Neural progenitor cell (in vitro differentiated cells): ENCODE measurements around the gene TRIOBP. TPM values are rescaled to one million over a fixed set of nuclear protein-coding genes. Genes with fewer than 3 reads are reported as not detected.

Experiments
- DNase-seq: peaks from one replicate; pipeline ENCODE4 v3.0.0-alpha.2; 2016; ENCODE audit warnings: low spot score
- H2AFZ ChIP-seq: fragments of 200-600 bp; sonication (generic); replicated peaks from 2 replicates; pipeline ENCODE4 v1.6.1; 2016; ENCODE audit warnings: antibody characterized with exemption
- H3F3A ChIP-seq: fragments of 200-600 bp; sonication (generic); 2 replicates; pipeline ENCODE4 v1.6.1; 2016; ENCODE audit warnings: antibody characterized with exemption, low read depth
- H3K27ac ChIP-seq: fragments of 200-600 bp; sonication (generic); 2 replicates; pipeline ENCODE4 v1.5.1; 2016; ENCODE audit warnings: mild to moderate bottlenecking
- H3K27me3 ChIP-seq: fragments of 200-600 bp; sonication (generic); 2 replicates; pipeline ENCODE4 v1.6.1; 2016; ENCODE audit warnings: mild to moderate bottlenecking, moderate library complexity
- H3K36me3 ChIP-seq: fragments of 200-600 bp; sonication (generic); 2 replicates; pipeline ENCODE4 v1.5.1; 2016
- H3K4me1 ChIP-seq: fragments of 200-600 bp; sonication (generic); 2 replicates; pipeline ENCODE4 v1.6.1; 2016; ENCODE audit warnings: mixed run types
- H3K4me2 ChIP-seq: fragments of 200-600 bp; sonication (generic); 2 replicates; pipeline ENCODE4 v1.6.1; 2016
- H3K4me3 ChIP-seq: fragments of 200-600 bp; sonication (generic); 2 replicates; pipeline ENCODE4 v1.5.1; 2016
- H3K79me2 ChIP-seq: fragments of 200-600 bp; sonication (generic); 2 replicates; pipeline ENCODE4 v1.6.1; 2016; ENCODE audit warnings: low read depth
- H3K9ac ChIP-seq: fragments of 200-600 bp; sonication (generic); 2 replicates; pipeline ENCODE4 v1.6.1; 2016
- H3K9me3 ChIP-seq: fragments of 200-600 bp; sonication (generic); 2 replicates; pipeline ENCODE4 v1.5.1; 2016; ENCODE audit warnings: low read depth
- H4K20me1 ChIP-seq: fragments of 200-600 bp; sonication (generic); 2 replicates; pipeline ENCODE4 v1.6.1; 2016; ENCODE audit warnings: low read depth
- H3K27ac Mint-ChIP-seq: 3 replicates; pipeline ENCODE4 v1.8.0; 2021; ENCODE audit warnings: mixed read lengths
- H3K27me3 Mint-ChIP-seq: 2 replicates; pipeline ENCODE4 v1.8.0; 2022; ENCODE audit warnings: low read depth, mild to moderate bottlenecking, inconsistent platforms, moderate library complexity, mixed read lengths; ENCODE audit not compliant: insufficient read depth
- H3K36me3 Mint-ChIP-seq: 3 replicates; pipeline ENCODE4 v1.8.0; 2021; ENCODE audit warnings: mixed read lengths
- H3K4me1 Mint-ChIP-seq: 3 replicates; pipeline ENCODE4 v1.8.0; 2021; ENCODE audit warnings: mixed read lengths
- H3K4me3 Mint-ChIP-seq: 3 replicates; pipeline ENCODE4 v1.8.0; 2021; ENCODE audit warnings: mild to moderate bottlenecking, moderate library complexity, mixed read lengths
- H3K9me3 Mint-ChIP-seq: 3 replicates; pipeline ENCODE4 v1.8.0; 2020; ENCODE audit warnings: mixed read lengths
- CTCF ChIP-seq: fragments of 200-600 bp; sonication (generic); IDR thresholded peaks from 2 replicates; pipeline ENCODE4 v1.5.1; 2017; ENCODE audit warnings: antibody characterized with exemption, mild to moderate bottlenecking
- EZH2 ChIP-seq: fragments of 200-600 bp; sonication (generic); IDR thresholded peaks from 2 replicates; pipeline ENCODE4 v1.6.1; 2017; ENCODE audit warnings: antibody characterized with exemption, mild to moderate bottlenecking, moderate library complexity
- EZH2phosphoT487 ChIP-seq: fragments of 200-600 bp; sonication (generic); IDR thresholded peaks from 2 replicates; pipeline ENCODE4 v1.6.1; 2017; ENCODE audit warnings: antibody characterized with exemption
- total RNA-seq: library from RNA; depleted of rRNA; stranded (reverse); fragments of >200 nt; gene quantifications from 2 replicates; pipeline ENCODE4 v1.2.3, GENCODE V29; 2015; ENCODE audit warnings: low replicate concordance

TRIOBP gene
- total RNA-seq, 1 donor from 2014 or later = 25.2 TPM

- no peaks in the 10 kb centered on the region for H4K20me1 ChIP-seq
- H3K4me3 Mint-ChIP-seq = no peak overlapping the region
- no peak overlapping the region for H3K9ac ChIP-seq
- H3K4me1 Mint-ChIP-seq = no peaks in the 10 kb centered on the region
- H2AFZ ChIP-seq = no peak overlapping the region
- H3F3A ChIP-seq = no peaks in the 10 kb centered on the region
- peaks cover 21% of the 10 kb centered on the region for H3K36me3 Mint-ChIP-seq
- H3K27ac ChIP-seq = no peak overlapping the region
- peaks cover 6% of the 10 kb centered on the region for H3K27me3 Mint-ChIP-seq
- H3K27ac Mint-ChIP-seq = no peak overlapping the region
- DNase-seq = no peak
- H3K9me3 ChIP-seq = no peaks in the 10 kb centered on the region
- no peaks in the 10 kb centered on the region for H3K36me3 ChIP-seq
- no peaks in the 10 kb centered on the region for H3K9me3 Mint-ChIP-seq
- no peak overlapping the region for H3K4me2 ChIP-seq
- H3K79me2 ChIP-seq = no peaks in the 10 kb centered on the region
- H3K4me1 ChIP-seq = no peaks in the 10 kb centered on the region
- H3K27me3 ChIP-seq = no peaks in the 10 kb centered on the region
- no peak for TF ChIP-seq EZH2
- no peak for TF ChIP-seq EZH2phosphoT487
- no peak for TF ChIP-seq CTCF
- H3K4me3 ChIP-seq = no peak overlapping the region
Measured at GRCh38 chr22:37705205-37705604, 8.4 kb downstream of the TRIOBP start.

DNA sequence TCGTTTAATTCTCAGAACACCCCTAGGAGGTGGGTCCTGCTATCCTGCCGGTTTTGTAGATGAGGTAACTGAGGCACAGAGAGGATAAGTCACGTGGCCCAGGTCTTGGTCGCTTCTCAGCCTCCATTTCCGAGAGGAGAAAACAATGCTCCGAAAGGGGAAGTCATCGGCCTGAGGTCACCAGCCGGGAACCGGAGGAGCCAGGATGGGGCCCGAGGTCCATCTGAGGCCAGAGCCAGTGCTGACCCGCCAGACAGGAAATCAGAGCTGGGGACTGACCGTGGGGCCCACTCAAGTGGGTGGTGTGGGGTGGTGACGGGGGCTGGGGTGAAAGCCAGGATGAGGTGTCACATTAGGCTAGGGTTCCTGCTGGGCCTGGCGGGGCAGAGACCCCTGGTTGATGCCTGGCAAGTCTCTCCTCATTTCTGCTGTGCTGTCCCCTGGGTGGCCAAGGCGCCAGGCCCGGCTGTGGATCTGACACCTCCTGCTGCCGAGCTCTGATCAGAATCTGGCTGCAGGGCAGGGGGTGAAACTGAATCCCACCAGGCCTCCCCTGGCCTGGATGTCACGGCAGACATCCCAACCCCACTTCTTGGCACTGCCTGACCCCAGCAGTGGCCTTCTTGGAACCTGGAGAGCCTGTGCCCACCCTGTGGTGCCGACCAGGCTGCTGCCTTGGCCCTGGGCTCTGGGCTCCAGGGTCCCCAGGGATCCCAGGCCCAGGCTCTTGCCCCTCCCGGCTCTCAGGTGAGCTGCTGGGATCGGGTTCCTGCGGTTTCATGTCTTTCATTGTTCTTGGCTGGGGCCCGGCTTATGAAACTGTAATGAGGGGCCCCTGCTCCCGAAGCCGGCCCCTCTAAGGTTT, 12.0 kb downstream of the TRIOBP start:
- H2AFZ ChIP-seq = no peak overlapping the region
- Mint-ChIP-seq H3K27me3 (peaks cover 4% of the 10 kb centered on the region), H3K27ac (peak overlapping the region; percentile 57), H3K4me3 (no peak overlapping the region), H3K36me3 (peaks cover 17% of the 10 kb centered on the region), H3K9me3 (no peaks in the 10 kb centered on the region), H3K4me1 (no peaks in the 10 kb centered on the region)
- no peaks in the 10 kb centered on the region for H3K27me3 ChIP-seq
- no peak for TF ChIP-seq EZH2phosphoT487
- no peak for TF ChIP-seq EZH2
- TF ChIP-seq CTCF = no peak
- no peak for DNase-seq
- H3K27ac ChIP-seq = no peak overlapping the region
- no peaks in the 10 kb centered on the region for H3K4me1 ChIP-seq
- H3F3A ChIP-seq = no peaks in the 10 kb centered on the region
- no peak overlapping the region for H3K4me3 ChIP-seq
- H3K9ac ChIP-seq = peak overlapping the region; percentile 28
- no peaks in the 10 kb centered on the region for H3K79me2 ChIP-seq
- no peaks in the 10 kb centered on the region for H3K9me3 ChIP-seq
- no peaks in the 10 kb centered on the region for H4K20me1 ChIP-seq
- no peak overlapping the region for H3K4me2 ChIP-seq
- H3K36me3 ChIP-seq = no peaks in the 10 kb centered on the region

- Mint-ChIP-seq H3K4me1 (no peaks in the 10 kb centered on the region), H3K9me3 (no peaks in the 10 kb centered on the region), H3K4me3 (no peak overlapping the region), H3K27me3 (peaks cover 4% of the 10 kb centered on the region), H3K27ac (no peak overlapping the region), H3K36me3 (peaks cover 15% of the 10 kb centered on the region)
- Histone ChIP-seq H3K27ac (no peak overlapping the region), H3K36me3 (no peaks in the 10 kb centered on the region), H4K20me1 (no peaks in the 10 kb centered on the region), H3K9ac (no peak overlapping the region), H3K4me3 (no peak overlapping the region), H3K27me3 (no peaks in the 10 kb centered on the region), H3K4me2 (no peak overlapping the region), H3K4me1 (no peaks in the 10 kb centered on the region), H3K79me2 (no peaks in the 10 kb centered on the region), H2AFZ (no peak overlapping the region), H3F3A (no peaks in the 10 kb centered on the region), H3K9me3 (no peaks in the 10 kb centered on the region)
- TF ChIP-seq CTCF (no peak), EZH2 (no peak), EZH2phosphoT487 (no peak)
- no peak for DNase-seq
Measured at GRCh38 chr22:37709445-37709765, 12.6 kb downstream of the TRIOBP start.
